Nephron progenitor cell (in vitro differentiated cells): ENCODE results near the gene LRATD1.
"Not testable (repeated sequence)": the region's sequence is repeated elsewhere in the genome, so short reads cannot be mapped to it uniquely, and the experiment has no call there.

Experiments used
- DNase-seq: peaks from one replicate; pipeline ENCODE4 v3.0.0; 2021
- H3K27ac Mint-ChIP-seq: 2 replicates; pipeline ENCODE4 v1.8.0; 2021; ENCODE audit warnings: mild to moderate bottlenecking, moderate library complexity, mixed read lengths
- H3K27me3 Mint-ChIP-seq: 2 replicates; pipeline ENCODE4 v1.8.0; 2021; ENCODE audit warnings: mild to moderate bottlenecking, low read depth, mixed read lengths; ENCODE audit not compliant: poor library complexity
- H3K36me3 Mint-ChIP-seq: 2 replicates; pipeline ENCODE4 v1.8.0; 2021; ENCODE audit warnings: low read depth, mixed read lengths
- H3K4me1 Mint-ChIP-seq: 2 replicates; pipeline ENCODE4 v1.8.0; 2021; ENCODE audit warnings: mixed read lengths
- H3K4me3 Mint-ChIP-seq: 2 replicates; pipeline ENCODE4 v1.8.0; 2021; ENCODE audit warnings: mild to moderate bottlenecking, moderate library complexity, mixed read lengths
- H3K9me3 Mint-ChIP-seq: 2 replicates; pipeline ENCODE4 v1.8.0; 2021; ENCODE audit warnings: mild to moderate bottlenecking, moderate library complexity, mixed read lengths
- CTCF ChIP-seq: fragments of 200-600 bp; sonication (generic); IDR thresholded peaks from 2 replicates; pipeline ENCODE4 v1.5.0; 2021; ENCODE audit warnings: antibody characterized with exemption

Gene LRATD1

DNA sequence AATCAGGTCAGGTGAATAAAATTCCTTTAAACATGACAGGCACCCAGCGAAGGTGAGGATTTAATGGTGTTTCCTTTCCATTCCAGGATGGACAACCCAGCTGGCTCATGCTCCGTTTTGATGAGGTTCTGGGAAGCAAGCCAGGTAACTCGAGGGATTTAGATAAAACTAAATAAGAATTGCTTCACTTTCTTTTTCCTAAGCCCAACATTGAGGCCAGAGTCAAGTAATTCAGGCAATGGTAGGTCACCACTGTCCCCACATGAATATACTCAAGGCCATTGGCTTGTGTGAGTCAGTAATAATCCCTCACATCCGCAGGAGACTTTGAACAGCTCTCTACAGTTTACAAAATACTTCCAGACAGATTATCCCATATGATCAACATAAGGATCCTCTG is 16.2 kb upstream of the LRATD1 start:
- DNase-seq, result no peak
- no peaks in the 10 kb centered on the region for H3K36me3 Mint-ChIP-seq
- TF ChIP-seq CTCF, result no peak
- no peak overlapping the region for H3K4me3 Mint-ChIP-seq
- H3K4me1 Mint-ChIP-seq, result no peaks in the 10 kb centered on the region
- H3K27ac Mint-ChIP-seq, result no peak overlapping the region
- peaks cover 3% of the 10 kb centered on the region for H3K27me3 Mint-ChIP-seq
- no peaks in the 10 kb centered on the region for H3K9me3 Mint-ChIP-seq

DNA sequence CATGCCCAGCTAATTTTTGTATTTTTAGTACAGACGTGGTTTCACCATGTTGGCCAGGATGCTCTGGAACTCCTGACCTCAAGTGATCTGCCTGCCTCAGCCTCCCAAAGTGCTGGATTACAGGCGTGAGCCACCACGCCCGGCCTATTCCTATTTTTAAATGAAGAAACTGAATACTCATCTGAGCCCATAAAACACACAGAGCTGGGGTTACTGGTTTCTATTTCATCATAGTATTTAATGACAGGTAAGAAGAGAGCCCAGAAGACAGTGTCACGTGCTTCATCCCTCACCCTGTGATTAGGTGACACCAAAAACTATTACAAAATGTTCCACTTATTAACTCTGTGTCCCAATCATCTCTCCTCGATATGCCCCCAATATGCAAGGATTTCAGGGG is 15.6 kb upstream of the LRATD1 start:
- Mint-ChIP-seq H3K4me3 (no peak overlapping the region), H3K4me1 (no peaks in the 10 kb centered on the region), H3K36me3 (no peaks in the 10 kb centered on the region), H3K9me3 (no peaks in the 10 kb centered on the region), H3K27ac (no peak overlapping the region), H3K27me3 (peaks cover 3% of the 10 kb centered on the region)
- DNase-seq, result no peak
- no peak for TF ChIP-seq CTCF

- H3K9me3 Mint-ChIP-seq, result no peaks in the 10 kb centered on the region
- TF ChIP-seq CTCF, result no peak
- no peak for DNase-seq
- H3K36me3 Mint-ChIP-seq, result no peaks in the 10 kb centered on the region
- H3K4me3 Mint-ChIP-seq, result no peak overlapping the region
- no peaks in the 10 kb centered on the region for H3K4me1 Mint-ChIP-seq
- no peak overlapping the region for H3K27ac Mint-ChIP-seq
- H3K27me3 Mint-ChIP-seq, result peaks cover 3% of the 10 kb centered on the region
Observed at GRCh38 chr2:14619441-14619840, 13.1 kb upstream of the LRATD1 start.

DNA sequence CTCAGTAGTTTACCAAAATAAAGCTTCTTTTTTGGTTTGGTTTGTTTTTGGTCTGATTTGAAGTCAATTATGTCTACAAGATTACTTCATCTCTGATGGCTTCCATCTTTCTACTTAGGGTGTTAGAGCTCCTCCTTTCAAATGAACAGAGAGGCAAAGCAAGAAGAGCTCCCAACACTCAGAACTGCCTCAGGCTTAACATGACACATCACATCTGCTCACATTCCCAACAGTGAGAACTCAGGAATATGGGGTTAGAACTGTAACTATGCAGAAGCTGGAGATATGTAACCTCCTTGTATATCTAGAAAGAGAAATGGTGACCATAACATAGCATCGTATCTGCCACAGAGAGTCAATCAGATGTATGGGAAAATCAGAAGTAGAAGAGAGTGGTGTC is 11.4 kb upstream of the LRATD1 start:
- Mint-ChIP-seq H3K27ac (no peak overlapping the region), H3K4me1 (no peaks in the 10 kb centered on the region), H3K36me3 (no peaks in the 10 kb centered on the region), H3K27me3 (peaks cover under 1% of the 10 kb centered on the region), H3K9me3 (no peaks in the 10 kb centered on the region), H3K4me3 (no peak overlapping the region)
- no peak for DNase-seq
- no peak for TF ChIP-seq CTCF

GRCh38 chr2:14621906-14622549 is 10.5 kb upstream of the LRATD1 start:
- Mint-ChIP-seq H3K27ac (no peak overlapping the region), H3K27me3 (no peaks in the 10 kb centered on the region), H3K4me1 (no peaks in the 10 kb centered on the region), H3K36me3 (no peaks in the 10 kb centered on the region), H3K9me3 (no peaks in the 10 kb centered on the region), H3K4me3 (no peak overlapping the region)
- no peak for DNase-seq
- no peak for TF ChIP-seq CTCF

GRCh38 chr2:14622550-14622939 is 10.0 kb upstream of the LRATD1 start:
- H3K4me3 Mint-ChIP-seq, H3K27me3 Mint-ChIP-seq, H3K27ac Mint-ChIP-seq, H3K36me3 Mint-ChIP-seq, H3K4me1 Mint-ChIP-seq, DNase-seq, H3K9me3 Mint-ChIP-seq: not testable (repeated sequence)
